H9 (cell line): Measurements from ENCODE around the gene UBE2E3. TPM values are rescaled to one million over a fixed set of nuclear protein-coding genes. Genes with fewer than 3 reads are reported as not detected.

Source experiments
- DNase-seq: peaks from one replicate; pipeline ENCODE4 v3.0.0-alpha.2; 2017
- H2AFZ ChIP-seq: one replicate; pipeline ENCODE4 v1.6.1; 2013; ENCODE audit warnings: mild to moderate bottlenecking, low read length, control low read depth, moderate library complexity
- H2AK5ac ChIP-seq: 2 replicates; pipeline ENCODE4 v1.6.1; 2013; ENCODE audit warnings: low read length, control low read depth, mixed read lengths; ENCODE audit not compliant: insufficient read length
- H2BK120ac ChIP-seq: one replicate; pipeline ENCODE4 v1.6.1; 2013; ENCODE audit warnings: low read depth, mild to moderate bottlenecking, low read length, control low read depth, inconsistent platforms; ENCODE audit not compliant: poor library complexity, severe bottlenecking
- H2BK12ac ChIP-seq: 2 replicates; pipeline ENCODE4 v1.6.1; 2013; ENCODE audit warnings: low read length, control low read depth, mixed read lengths, low read depth; ENCODE audit not compliant: insufficient read length
- H2BK15ac ChIP-seq: 2 replicates; pipeline ENCODE4 v1.6.1; 2013; ENCODE audit warnings: low read depth, low read length, control low read depth
- H2BK20ac ChIP-seq: one replicate; pipeline ENCODE4 v1.6.1; 2013; ENCODE audit warnings: low read depth, mild to moderate bottlenecking, low read length, control low read depth, inconsistent platforms; ENCODE audit not compliant: poor library complexity, severe bottlenecking
- H2BK5ac ChIP-seq: 2 replicates; pipeline ENCODE4 v1.6.1; 2013; ENCODE audit warnings: low read length, control low read depth, mixed read lengths; ENCODE audit not compliant: insufficient read length
- H3K14ac ChIP-seq: 2 replicates; pipeline ENCODE4 v1.6.1; 2013; ENCODE audit warnings: low read length, control low read depth; ENCODE audit not compliant: insufficient read depth
- H3K18ac ChIP-seq: 2 replicates; pipeline ENCODE4 v1.6.1; 2013; ENCODE audit warnings: low read depth, mild to moderate bottlenecking, mixed read lengths, low read length, control low read depth; ENCODE audit not compliant: insufficient read length
- H3K23ac ChIP-seq: 2 replicates; pipeline ENCODE4 v1.6.1; 2013; ENCODE audit warnings: low read length, control low read depth, mixed read lengths, low read depth; ENCODE audit not compliant: insufficient read length
- H3K23me2 ChIP-seq: 2 replicates; pipeline ENCODE4 v1.6.1; 2013; ENCODE audit warnings: low read depth, mild to moderate bottlenecking, mixed read lengths, low read length, control low read depth; ENCODE audit not compliant: insufficient read length, poor library complexity, severe bottlenecking
- H3K27ac ChIP-seq: 2 replicates; pipeline ENCODE4 v1.5.1; 2013; ENCODE audit warnings: low read length, control low read depth, mixed read lengths, low read depth; ENCODE audit not compliant: insufficient read length
- H3K27me3 ChIP-seq: 2 replicates; pipeline ENCODE4 v1.6.1; 2013; ENCODE audit warnings: low read length, control low read depth, inconsistent platforms; ENCODE audit not compliant: insufficient read depth
- H3K4ac ChIP-seq: 2 replicates; pipeline ENCODE4 v1.6.1; 2013; ENCODE audit warnings: low read depth, mild to moderate bottlenecking, control low read depth, inconsistent platforms, low read length, moderate library complexity
- H3K4me1 ChIP-seq: 2 replicates; pipeline ENCODE4 v1.6.1; 2013; ENCODE audit warnings: low read length, control low read depth, inconsistent platforms; ENCODE audit not compliant: insufficient read depth
- H3K4me2 ChIP-seq: 2 replicates; pipeline ENCODE4 v1.6.1; 2013; ENCODE audit warnings: low read length, control low read depth, mixed read lengths; ENCODE audit not compliant: insufficient read length, insufficient read depth
- H3K56ac ChIP-seq: 2 replicates; pipeline ENCODE4 v1.6.1; 2013; ENCODE audit warnings: low read depth, mild to moderate bottlenecking, mixed read lengths, low read length, control low read depth; ENCODE audit not compliant: insufficient read length
- H3K79me1 ChIP-seq: 2 replicates; pipeline ENCODE4 v1.6.1; 2013; ENCODE audit warnings: low read depth, mild to moderate bottlenecking, moderate library complexity, low read length, control low read depth, inconsistent platforms; ENCODE audit not compliant: insufficient read depth, poor library complexity, severe bottlenecking
- H3K79me2 ChIP-seq: 2 replicates; pipeline ENCODE4 v1.6.1; 2013; ENCODE audit warnings: low read length, control low read depth, inconsistent platforms; ENCODE audit not compliant: insufficient read depth
- H3K9ac ChIP-seq: 2 replicates; pipeline ENCODE4 v1.6.1; 2013; ENCODE audit warnings: low read length, control low read depth, mixed read lengths; ENCODE audit not compliant: insufficient read length; ENCODE audit errors: extremely low read depth
- H3K9me3 ChIP-seq: one replicate; pipeline ENCODE4 v1.6.1; 2013; ENCODE audit warnings: low read depth, low read length, inconsistent platforms; ENCODE audit not compliant: control insufficient read depth
- H3T11ph ChIP-seq: one replicate; pipeline ENCODE4 v1.6.1; 2013; ENCODE audit warnings: mild to moderate bottlenecking, low read length, control low read depth, inconsistent platforms
- H4K20me1 ChIP-seq: one replicate; pipeline ENCODE4 v1.6.1; 2013; ENCODE audit not compliant: control insufficient read depth, insufficient read length, insufficient read depth
- H4K5ac ChIP-seq: 2 replicates; pipeline ENCODE4 v1.6.1; 2013; ENCODE audit warnings: low read depth, mild to moderate bottlenecking, mixed read lengths, low read length, control low read depth; ENCODE audit not compliant: insufficient read length
- H4K8ac ChIP-seq: replicated peaks from 2 replicates; pipeline ENCODE4 v1.6.1; 2013; ENCODE audit warnings: low read length, control low read depth, mixed read lengths, low read depth; ENCODE audit not compliant: insufficient read length
- H4K91ac ChIP-seq: 2 replicates; pipeline ENCODE4 v1.6.1; 2013; ENCODE audit warnings: low read depth, mild to moderate bottlenecking, moderate library complexity, mixed read lengths, low read length, control low read depth; ENCODE audit not compliant: insufficient read length
- H3K27ac Mint-ChIP-seq, 3 experiments: 2 replicates in 2 of 3; 3 replicates in 1 of 3; pipeline ENCODE4 v1.8.0; 2020 to 2021; ENCODE audit warnings: mixed read lengths in 3 of 3, mild to moderate bottlenecking in 1 of 3, moderate library complexity in 1 of 3
- H3K27me3 Mint-ChIP-seq: 2 replicates; pipeline ENCODE4 v1.8.0; 2021; ENCODE audit warnings: low read depth, mild to moderate bottlenecking, moderate library complexity, mixed read lengths
- H3K36me3 Mint-ChIP-seq, 3 experiments: 2 replicates in 2 of 3; 3 replicates in 1 of 3; pipeline ENCODE4 v1.8.0; 2020 to 2021; ENCODE audit warnings: low read depth in 3 of 3, mixed read lengths in 3 of 3; ENCODE audit not compliant: insufficient read depth in 1 of 3
- H3K4me1 Mint-ChIP-seq, 2 experiments: 2 replicates each; pipeline ENCODE4 v1.8.0; 2020; ENCODE audit warnings: mixed read lengths in 2 of 2
- H3K4me3 Mint-ChIP-seq, 2 experiments: 2 replicates in 1 of 2; 3 replicates in 1 of 2; pipeline ENCODE4 v1.8.0; 2020 to 2021; ENCODE audit warnings: mild to moderate bottlenecking in 2 of 2, mixed read lengths in 2 of 2, moderate library complexity in 1 of 2
- H3K9me3 Mint-ChIP-seq, 2 experiments: 2 replicates in 1 of 2; 3 replicates in 1 of 2; pipeline ENCODE4 v1.8.0; 2020; ENCODE audit warnings: mild to moderate bottlenecking in 2 of 2, mixed read lengths in 2 of 2, moderate library complexity in 1 of 2
- CTCF ChIP-seq: fragments of 200-600 bp; sonication (generic); conservative IDR thresholded peaks from 3 replicates; pipeline ENCODE4 v1.8.0; 2021; ENCODE audit warnings: antibody characterized with exemption, mild to moderate bottlenecking
- WGBS: extraction: QIAGEN DNeasy Blood & Tissue Kit; methylation state at CpG from one replicate; pipeline ENCODE4 v1.1.7; 2013; ENCODE audit warnings: missing lambda C conversion rate, low lambda C conversion rate, mixed read lengths; ENCODE audit not compliant: insufficient read length; ENCODE audit errors: extremely low coverage; 5-methylcytosine and 5-hydroxymethylcytosine counted together
- total RNA-seq: library from RNA; stranded (reverse); gene quantifications from 2 replicates; pipeline ENCODE4 v1.2.1, GENCODE V29; 2021

UBE2E3 gene
- total RNA-seq, 1 experiment from 2014 or later = 89.1 TPM

DNA sequence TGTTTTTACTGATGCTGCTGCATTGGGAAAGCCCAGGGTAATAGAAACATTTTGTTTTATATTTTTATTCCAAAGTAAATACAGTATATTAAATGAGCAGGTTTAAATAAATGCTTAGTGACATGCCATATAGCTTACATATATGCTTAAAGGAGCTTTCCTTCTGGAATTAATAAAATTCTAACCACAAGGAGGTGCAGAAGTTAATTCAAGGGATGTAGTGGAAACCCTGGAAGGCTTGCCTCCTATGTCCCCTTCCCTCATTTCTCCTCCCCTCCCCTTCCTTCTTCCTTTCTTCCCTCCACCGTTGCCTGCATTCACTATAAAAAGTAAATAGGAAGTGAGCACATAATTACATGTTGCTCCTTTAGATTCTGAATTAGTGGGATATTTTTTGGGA, 96.3 kb downstream of the UBE2E3 start:
- Mint-ChIP-seq H3K27ac (no peak overlapping the region), H3K4me1 (no peaks in the 10 kb centered on the region), H3K27me3 (no peaks in the 10 kb centered on the region), H3K36me3 (no peaks in the 10 kb centered on the region), H3K9me3 (no peaks in the 10 kb centered on the region), H3K4me3 (no peak overlapping the region)
- H3K4me1 ChIP-seq = no peaks in the 10 kb centered on the region
- no peak overlapping the region for H3K4ac ChIP-seq
- no CpG with 5 or more reads among the region's 1 CpG for WGBS
- no peak overlapping the region for H4K5ac ChIP-seq
- H2AK5ac ChIP-seq = no peak overlapping the region
- H4K8ac ChIP-seq = no peak overlapping the region
- H3K4me2 ChIP-seq = no peak overlapping the region
- no peaks in the 10 kb centered on the region for H3K27me3 ChIP-seq
- H3K23me2 ChIP-seq = no peaks in the 10 kb centered on the region
- no peak overlapping the region for H2BK15ac ChIP-seq
- no peak overlapping the region for H2AFZ ChIP-seq
- H3K79me2 ChIP-seq = no peaks in the 10 kb centered on the region
- H3K27ac ChIP-seq = no peak overlapping the region
- no peak overlapping the region for H2BK5ac ChIP-seq
- H3T11ph ChIP-seq = no peak overlapping the region
- no peak overlapping the region for H3K18ac ChIP-seq
- no peaks in the 10 kb centered on the region for H3K79me1 ChIP-seq
- no peak overlapping the region for H2BK12ac ChIP-seq
- DNase-seq = no peak
- TF ChIP-seq CTCF = no peak
- H3K9me3 ChIP-seq = no peaks in the 10 kb centered on the region
- no peak overlapping the region for H4K91ac ChIP-seq
- no peak overlapping the region for H3K56ac ChIP-seq
- no peak overlapping the region for H2BK120ac ChIP-seq
- H4K20me1 ChIP-seq = no peaks in the 10 kb centered on the region
- no peak overlapping the region for H3K9ac ChIP-seq
- no peak overlapping the region for H3K23ac ChIP-seq
- H3K14ac ChIP-seq = no peak overlapping the region
- H2BK20ac ChIP-seq = no peak overlapping the region
